Endothelial cell of umbilical vein (primary cell): ENCODE data around the gene INPP5A. TPM values are rescaled to one million over a fixed set of nuclear protein-coding genes. Genes with fewer than 3 reads are reported as not detected.

Source experiments
- BruUV-seq: library from RNA; stranded (reverse); fragments of 400-500 nt; replicated peaks from 2 replicates; lab custom pipeline; 2021; lab: Mats Ljungman, UMichigan
- CTCF ChIA-PET: fragments of 300-600, 350-600 bp; sonication (Branson Sonifier 250); formaldehyde crosslinking; loops from one replicate; lab custom pipeline; 2021; ENCODE audit warnings: antibody characterized with exemption, inconsistent platforms; lab: Charles Lee
- POLR2A ChIA-PET: fragments of 300-600, 350-600 bp; sonication (Branson Sonifier 250); formaldehyde crosslinking; loops from one replicate; lab custom pipeline; 2021; ENCODE audit warnings: antibody characterized with exemption, inconsistent platforms; lab: Charles Lee
- DNase-seq: peaks from one replicate; pipeline ENCODE4 v3.0.0-alpha.2; 2011; ENCODE audit warnings: low read depth, low spot score
- FAIRE-seq: peaks from 2 replicates; lab custom pipeline; 2011; peaks lifted over from hg19 to GRCh38; lab: Jason Lieb, UNC
- H2AFZ ChIP-seq: 2 replicates; pipeline ENCODE4 v1.6.0; 2012; ENCODE audit warnings: low read depth, low read length, control low read depth, inconsistent platforms
- H3K27ac ChIP-seq: 2 replicates; pipeline ENCODE4 v1.5.1; 2011; ENCODE audit warnings: low read depth, mild to moderate bottlenecking, control low read depth, low read length, moderate library complexity; ENCODE audit not compliant: insufficient read depth
- H3K27me3 ChIP-seq, 2 experiments: 2 replicates each; pipeline versions ENCODE4 v1.6.0 to v1.6.1; 2011; ENCODE audit warnings: low read length in 2 of 2, mixed read lengths in 1 of 2; ENCODE audit not compliant: control insufficient read depth in 2 of 2, insufficient read depth in 2 of 2
- H3K36me3 ChIP-seq, 2 experiments: 2 replicates in 1 of 2; 3 replicates in 1 of 2; pipeline ENCODE4 v1.5.1; 2011; ENCODE audit warnings: low read length in 2 of 2, mild to moderate bottlenecking in 1 of 2, moderate library complexity in 1 of 2; ENCODE audit not compliant: control insufficient read depth in 2 of 2, insufficient read depth in 2 of 2; ENCODE audit errors: extremely low read depth in 1 of 2
- H3K4me1 ChIP-seq: 3 replicates; pipeline ENCODE4 v1.5.1; 2011; ENCODE audit warnings: mild to moderate bottlenecking, low read length; ENCODE audit not compliant: control insufficient read depth, insufficient read depth; ENCODE audit errors: extremely low read depth
- H3K4me2 ChIP-seq: 2 replicates; pipeline ENCODE4 v1.6.1; 2011; ENCODE audit warnings: low read length, control low read depth, mixed read lengths; ENCODE audit not compliant: insufficient read depth
- H3K4me3 ChIP-seq, 3 experiments: fragments of 200-600 bp in 1 of 3; sonication (generic), shearing (Covaris generic) in 1 of 3; replicated peaks in 1 of 3; 2 replicates each; pipeline ENCODE4 v1.5.1; 2011 to 2016; ENCODE audit warnings: control low read depth in 3 of 3, low read length in 3 of 3, mild to moderate bottlenecking in 2 of 3, inconsistent platforms in 1 of 3, low read depth in 1 of 3, moderate library complexity in 1 of 3; ENCODE audit not compliant: insufficient read depth in 1 of 3
- H3K79me2 ChIP-seq: 2 replicates; pipeline ENCODE4 v1.6.0; 2012; ENCODE audit warnings: low read length, inconsistent platforms; ENCODE audit not compliant: control insufficient read depth, insufficient read depth
- H3K9ac ChIP-seq: replicated peaks from 2 replicates; pipeline ENCODE3; 2011; ENCODE audit warnings: low read length, control low read depth; ENCODE audit not compliant: insufficient read depth; ENCODE audit errors: extremely low read depth
- H3K9me1 ChIP-seq: replicated peaks from 3 replicates; pipeline ENCODE4 v1.6.0; 2011; ENCODE audit warnings: mild to moderate bottlenecking, low read length; ENCODE audit not compliant: control insufficient read depth, insufficient read depth; ENCODE audit errors: extremely low read depth
- H3K9me3 ChIP-seq: replicated peaks from 2 replicates; pipeline ENCODE4 v1.5.1; 2012; ENCODE audit warnings: low read length, inconsistent platforms; ENCODE audit not compliant: control insufficient read depth, insufficient read depth
- H4K20me1 ChIP-seq: replicated peaks from 2 replicates; pipeline ENCODE3; 2011; ENCODE audit warnings: mild to moderate bottlenecking, low read length; ENCODE audit not compliant: control insufficient read depth, insufficient read depth; ENCODE audit errors: extremely low read depth
- CTCF ChIP-seq, 2 donors: IDR thresholded peaks; 1 replicate in 1 of 2; 2 replicates in 1 of 2; pipeline ENCODE4 v1.5.1; 2011; ENCODE audit warnings: low read length in 2 of 2, mild to moderate bottlenecking in 2 of 2, moderate library complexity in 2 of 2, control low read depth in 1 of 2, inconsistent platforms in 1 of 2, low read depth in 1 of 2; ENCODE audit not compliant: insufficient read depth in 1 of 2; ENCODE audit errors: extremely low read depth in 1 of 2
- EZH2 ChIP-seq: IDR thresholded peaks from 2 replicates; pipeline ENCODE4 v1.6.1; 2012; ENCODE audit warnings: borderline replicate concordance, low read depth, mild to moderate bottlenecking, moderate library complexity, low read length, inconsistent platforms; ENCODE audit not compliant: severe bottlenecking
- FOS ChIP-seq: IDR thresholded peaks from 2 replicates; pipeline ENCODE4 v1.6.1; 2011; ENCODE audit warnings: mild to moderate bottlenecking, low read length, moderate library complexity, borderline replicate concordance; ENCODE audit not compliant: insufficient read depth
- GATA2 ChIP-seq: IDR thresholded peaks from 2 replicates; pipeline ENCODE4 v1.7.0; 2011; ENCODE audit warnings: low read depth, mild to moderate bottlenecking, moderate library complexity, mixed read lengths, low read length; ENCODE audit not compliant: insufficient read length, insufficient read depth
- JUN ChIP-seq: IDR thresholded peaks from 2 replicates; pipeline ENCODE4 v1.6.1; 2011; ENCODE audit warnings: borderline replicate concordance, low read depth; ENCODE audit not compliant: insufficient read length, insufficient read depth
- MAX ChIP-seq: IDR thresholded peaks from 2 replicates; pipeline ENCODE4 v1.6.1; 2011; ENCODE audit not compliant: insufficient read depth, insufficient read length
- MYC ChIP-seq: IDR thresholded peaks from one replicate; pipeline ENCODE4 v1.6.1; 2011; ENCODE audit warnings: mild to moderate bottlenecking, low read depth, low read length
- POLR2A ChIP-seq: IDR thresholded peaks from 2 replicates; pipeline ENCODE4 v1.6.1; 2012; ENCODE audit warnings: low read depth, mild to moderate bottlenecking, control low read depth, low read length
- POLR2AphosphoS5 ChIP-seq: IDR thresholded peaks from 2 replicates; pipeline ENCODE4 v1.6.1; 2012; ENCODE audit warnings: low read depth, mild to moderate bottlenecking, control low read depth, low read length, moderate library complexity; ENCODE audit not compliant: insufficient read depth
- dilution Hi-C: fragments of 300-500 bp; cut with MboI; formaldehyde crosslinking; loops from one replicate; pipeline ENCODE4 v1.15.0; 2019; ENCODE audit warnings: low sequenced_read_pairs; ENCODE audit not compliant: extremely low pct_ligation_motif_present
- intact Hi-C: fragments of 100-400 bp; cut with micrococcal nuclease; formaldehyde crosslinking; loops from one replicate; pipeline ENCODE4 v1.10.0; 2022
- polyA plus RNA-seq, 4 experiments: library from polyadenylated mRNA; depleted of rRNA in 3 of 4; stranded (reverse) in 3 of 4; unstranded in 1 of 4; fragments of >200 nt; gene quantifications; 2 replicates each; pipeline versions ENCODE4 v1.2.1 to v1.2.3, GENCODE V29; 2011 to 2012; ENCODE audit warnings: missing spikeins in 1 of 4
- total RNA-seq: library from RNA; stranded (reverse); gene quantifications from 2 replicates; pipeline ENCODE4 v1.2.3, GENCODE V29; 2021

INPP5A gene
- total and polyA plus RNA-seq, 2 donors (not counting 3 experiments of a cell fraction or from before 2014, with no cell fraction given) = 22.9 to 33.2 TPM

- ChIA-PET POLR2A (no interaction called here), CTCF (interaction anchor here (1.7 kb wide), 1 partner anchor 135 kb away, joined by 6 read pairs; no protein-coding TSS in a partner anchor)
- Histone ChIP-seq H3K9ac (no peak overlapping the region), H2AFZ (no peak overlapping the region), H3K27ac (no peak overlapping the region), H3K27me3 (peaks cover 24 to 39% of the 10 kb centered on the region in 2 experiments), H3K4me2 (no peak overlapping the region), H3K9me3 (no peaks in the 10 kb centered on the region), H3K9me1 (no peaks in the 10 kb centered on the region), H3K79me2 (no peaks in the 10 kb centered on the region), H3K4me3 (no peak overlapping the region), H3K36me3 (no peaks in the 10 kb centered on the region), H3K4me1 (no peaks in the 10 kb centered on the region), H4K20me1 (no peaks in the 10 kb centered on the region)
- dilution Hi-C loops (no loop called here), intact Hi-C loops (loop anchor here (5.0 kb wide), 1 partner anchor 122 kb away; no protein-coding TSS in a partner anchor)
- DNase-seq (no peak), FAIRE-seq (no peak)
- no TSS peak for BruUV-seq
- no peak for TF ChIP-seq MAX
- no peak for TF ChIP-seq MYC
- TF ChIP-seq JUN = no peak
- TF ChIP-seq GATA2 = no peak
- TF ChIP-seq EZH2 = no peak
- TF ChIP-seq CTCF (IDR thresholded peaks at IDR 0.05; ENCODE audit: extremely low read depth in 1 of 2, insufficient read depth in 1 of 2, low read depth in 1 of 2, low read length in 2 of 2) = no peak
- no peak for TF ChIP-seq POLR2A
- TF ChIP-seq POLR2AphosphoS5 = no peak
- no peak for TF ChIP-seq FOS
Measured at GRCh38 chr10:132789659-132790148, 252.1 kb downstream of the INPP5A start.
